Naive B cell (primary cell): ENCODE measurements around the gene INSYN2B. TPM values are rescaled to one million over a fixed set of nuclear protein-coding genes. Genes with fewer than 3 reads are reported as not detected.

Experiments
- ATAC-seq, 2 donors: fragments of 150-1000 bp; cut with Tn5 transposase; 2 replicates each; pipeline ENCODE4 v1.10.0; 2021; ENCODE audit warnings: low read depth in 2 of 2, mild to moderate bottlenecking in 2 of 2, moderate library complexity in 2 of 2
- DNase-seq: peaks from one replicate; pipeline ENCODE4 v3.0.0; 2022
- H3K27ac Mint-ChIP-seq, 6 donors: one replicate each; pipeline ENCODE4 v1.8.0; 2020 to 2022; ENCODE audit warnings: mild to moderate bottlenecking in 6 of 6, mixed read lengths in 6 of 6, moderate library complexity in 5 of 6, inconsistent platforms in 2 of 6
- H3K27me3 Mint-ChIP-seq, 3 donors: one replicate each; pipeline ENCODE4 v1.8.0; 2021 to 2022; ENCODE audit warnings: mixed read lengths in 3 of 3, mild to moderate bottlenecking in 1 of 3
- H3K36me3 Mint-ChIP-seq, 2 donors: one replicate each; pipeline ENCODE4 v1.8.0; 2020 to 2022; ENCODE audit warnings: mixed read lengths in 2 of 2, inconsistent platforms in 1 of 2, mild to moderate bottlenecking in 1 of 2
- H3K4me1 Mint-ChIP-seq, 3 donors: one replicate each; pipeline ENCODE4 v1.8.0; 2020 to 2022; ENCODE audit warnings: mixed read lengths in 3 of 3, inconsistent platforms in 1 of 3, mild to moderate bottlenecking in 1 of 3, moderate library complexity in 1 of 3
- H3K4me3 Mint-ChIP-seq, 8 donors: one replicate each; pipeline ENCODE4 v1.8.0; 2020 to 2022; ENCODE audit warnings: mild to moderate bottlenecking in 8 of 8, mixed read lengths in 8 of 8, moderate library complexity in 8 of 8, inconsistent platforms in 2 of 8
- H3K9me3 Mint-ChIP-seq, 7 donors: one replicate each; pipeline ENCODE4 v1.8.0; 2020 to 2022; ENCODE audit warnings: mixed read lengths in 7 of 7, mild to moderate bottlenecking in 5 of 7, inconsistent platforms in 2 of 7, moderate library complexity in 1 of 7
- polyA plus RNA-seq, 6 donors: library from polyadenylated mRNA; unstranded; fragments of 300-500 nt; fragmentation: Illumina TruSeq; gene quantifications; one replicate each; pipeline ENCODE4 v1.2.3, GENCODE V29; 2021; ENCODE audit warnings: low read depth in 6 of 6

Gene INSYN2B
- polyA plus RNA-seq, 6 donors from 2014 or later, result 0.32 to 0.77 (median 0.37) TPM; not detected in 3

GRCh38 chr5:169871826-169872490, 108.3 kb downstream of the INSYN2B start:
- Mint-ChIP-seq H3K27me3 (no peaks in the 10 kb centered on the region), H3K4me1 (peaks cover 2 to 23% (median 12%) of the 10 kb centered on the region in 3 donors), H3K27ac (peak overlapping the region in 2 of 6 donors; percentile 8 to 57), H3K36me3 (peaks cover 33 to 38% of the 10 kb centered on the region in 2 donors), H3K9me3 (no peaks in the 10 kb centered on the region), H3K4me3 (no peak overlapping the region)
- ATAC-seq, result no peak
- DNase-seq, result no peak

- peak overlapping the region in 1 of 6 donors; percentile 42 for H3K27ac Mint-ChIP-seq
- peaks cover 24 to 26% of the 10 kb centered on the region in 2 donors for H3K36me3 Mint-ChIP-seq
- no peak for ATAC-seq
Observed at GRCh38 chr5:169870211-169870610, 110.1 kb downstream of the INSYN2B start.

GRCh38 chr5:169869066-169869465, 111.2 kb downstream of the INSYN2B start:
- no peak for DNase-seq
- Mint-ChIP-seq H3K9me3 (no peaks in the 10 kb centered on the region), H3K4me3 (no peak overlapping the region), H3K27ac (peak overlapping the region in 2 of 6 donors; percentile 36 to 60), H3K36me3 (peaks cover 24 to 30% of the 10 kb centered on the region in 2 donors), H3K4me1 (peaks cover 2 to 15% (median 11%) of the 10 kb centered on the region in 3 donors), H3K27me3 (no peaks in the 10 kb centered on the region)
- ATAC-seq, result no peak

More at GRCh38 chr5:169870211-169870610, 110.1 kb downstream of the INSYN2B start:
- Mint-ChIP-seq H3K27me3 (no peaks in the 10 kb centered on the region), H3K4me3 (no peak overlapping the region), H3K9me3 (no peaks in the 10 kb centered on the region), H3K4me1 (peaks cover 2 to 15% (median 7%) of the 10 kb centered on the region in 3 donors)
- DNase-seq, result no peak

DNA sequence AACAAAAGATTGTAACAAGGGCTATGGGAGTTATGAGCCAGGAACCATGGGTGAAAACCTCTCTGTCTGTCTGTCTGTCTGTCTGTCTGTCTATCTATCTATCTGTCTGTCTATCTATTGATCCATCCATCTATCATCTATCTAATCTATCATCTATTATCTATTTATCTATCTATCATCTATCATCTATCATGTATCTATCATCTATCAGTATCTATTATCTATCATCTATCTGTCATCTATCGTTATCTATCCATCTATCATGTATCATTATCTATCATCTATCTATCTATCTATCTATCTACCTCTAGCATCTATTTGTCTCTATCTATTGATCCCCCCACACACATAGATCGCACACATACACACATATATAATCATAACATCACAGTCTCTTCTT, 112.9 kb downstream of the INSYN2B start:
- ATAC-seq (no peak), DNase-seq (no peak)
- peaks cover under 1 to 15% (median 11%) of the 10 kb centered on the region in 3 donors for H3K4me1 Mint-ChIP-seq
- H3K9me3 Mint-ChIP-seq, result no peaks in the 10 kb centered on the region
- H3K27me3 Mint-ChIP-seq, result no peaks in the 10 kb centered on the region
- peaks cover 24 to 30% of the 10 kb centered on the region in 2 donors for H3K36me3 Mint-ChIP-seq
- peak overlapping the region in 5 of 6 donors; percentile 4 to 64 (median 6) for H3K27ac Mint-ChIP-seq
- H3K4me3 Mint-ChIP-seq, result no peak overlapping the region

- no peak overlapping the region for H3K27ac Mint-ChIP-seq
- no peaks in the 10 kb centered on the region for H3K9me3 Mint-ChIP-seq
- H3K27me3 Mint-ChIP-seq, result no peaks in the 10 kb centered on the region
- peaks cover 4 to 17% (median 17%) of the 10 kb centered on the region in 3 donors for H3K4me1 Mint-ChIP-seq
- peaks cover 20 to 31% of the 10 kb centered on the region in 2 donors for H3K36me3 Mint-ChIP-seq
- no peak for ATAC-seq
- no peak overlapping the region for H3K4me3 Mint-ChIP-seq
- no peak for DNase-seq
Observed at GRCh38 chr5:169864483-169864882, 115.8 kb downstream of the INSYN2B start.

DNA sequence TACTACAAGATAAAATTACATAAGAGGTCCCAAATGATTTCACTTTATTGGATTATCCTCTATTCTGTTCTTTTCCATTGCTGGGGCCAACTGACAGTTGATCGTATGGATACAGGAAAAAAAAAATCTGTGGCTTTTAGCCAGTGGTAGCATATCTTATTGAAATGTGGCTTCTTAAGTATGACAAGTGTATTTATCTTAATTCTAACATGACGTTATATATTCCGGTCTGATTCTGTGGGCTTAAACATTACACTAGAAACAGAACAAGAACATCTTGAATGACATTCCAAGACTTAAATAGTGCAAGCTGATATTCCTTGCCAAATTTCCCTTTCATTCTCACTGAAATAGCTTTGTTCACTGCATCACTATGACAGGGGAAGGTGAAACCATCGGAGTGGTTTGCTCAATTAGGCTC, 117.9 kb downstream of the INSYN2B start:
- ATAC-seq (no peak), DNase-seq (no peak)
- H3K27me3 Mint-ChIP-seq, result no peaks in the 10 kb centered on the region
- H3K9me3 Mint-ChIP-seq, result no peaks in the 10 kb centered on the region
- H3K36me3 Mint-ChIP-seq, result peaks cover 6 to 12% of the 10 kb centered on the region in 2 donors
- H3K4me1 Mint-ChIP-seq, result peaks cover 12 to 17% (median 13%) of the 10 kb centered on the region in 3 donors
- H3K4me3 Mint-ChIP-seq, result no peak overlapping the region
- H3K27ac Mint-ChIP-seq, result peak overlapping the region in 2 of 6 donors; percentile 14 to 62

DNA sequence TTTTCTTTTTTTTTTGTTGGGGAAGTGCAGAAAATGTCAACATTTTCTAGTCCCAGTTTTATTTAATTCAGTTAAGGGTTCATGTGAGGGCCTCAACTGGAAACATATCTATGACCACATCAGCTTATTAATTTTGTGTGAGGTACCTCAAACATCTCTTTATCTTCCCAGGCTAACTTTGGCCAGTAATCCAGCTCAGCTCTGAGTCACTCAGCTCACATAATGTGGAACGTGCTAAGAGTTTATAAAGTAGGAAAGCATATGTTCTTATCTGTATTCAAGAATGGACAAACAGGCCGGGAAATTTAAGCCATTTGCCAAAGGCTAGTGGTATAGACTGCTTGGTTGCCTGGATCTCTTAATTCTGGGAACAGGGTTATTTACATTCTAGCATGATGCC, 118.4 kb downstream of the INSYN2B start:
- Mint-ChIP-seq H3K36me3 (peaks cover 8 to 10% of the 10 kb centered on the region in 2 donors), H3K4me3 (no peak overlapping the region), H3K27me3 (no peaks in the 10 kb centered on the region), H3K9me3 (no peaks in the 10 kb centered on the region), H3K27ac (no peak overlapping the region), H3K4me1 (peaks cover 11 to 17% (median 12%) of the 10 kb centered on the region in 3 donors)
- no peak for ATAC-seq
- no peak for DNase-seq

DNA sequence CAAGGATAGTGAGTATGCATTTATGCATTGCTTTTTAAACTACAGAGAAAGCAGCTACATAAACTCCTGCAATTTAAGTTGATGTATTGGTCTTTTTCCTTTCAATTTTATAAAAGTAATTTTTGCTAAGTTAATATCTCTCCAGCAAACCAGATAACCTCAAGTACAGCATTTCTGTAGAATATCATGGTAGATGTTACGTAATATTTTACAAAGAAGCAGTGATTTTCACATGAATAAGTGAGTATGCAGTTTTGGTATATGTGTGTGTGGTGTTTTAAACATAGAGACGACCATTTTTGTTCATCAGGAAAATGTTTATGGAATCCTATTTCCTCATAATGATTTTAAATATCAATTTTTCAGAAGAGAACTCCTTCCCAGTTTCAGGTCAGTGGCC, 118.9 kb downstream of the INSYN2B start:
- no peak overlapping the region for H3K4me3 Mint-ChIP-seq
- no peaks in the 10 kb centered on the region for H3K27me3 Mint-ChIP-seq
- peaks cover 8 to 11% of the 10 kb centered on the region in 2 donors for H3K36me3 Mint-ChIP-seq
- H3K9me3 Mint-ChIP-seq, result no peaks in the 10 kb centered on the region
- DNase-seq, result no peak
- H3K27ac Mint-ChIP-seq, result no peak overlapping the region
- H3K4me1 Mint-ChIP-seq, result peaks cover 11 to 17% (median 12%) of the 10 kb centered on the region in 3 donors
- ATAC-seq, result no peak

DNA sequence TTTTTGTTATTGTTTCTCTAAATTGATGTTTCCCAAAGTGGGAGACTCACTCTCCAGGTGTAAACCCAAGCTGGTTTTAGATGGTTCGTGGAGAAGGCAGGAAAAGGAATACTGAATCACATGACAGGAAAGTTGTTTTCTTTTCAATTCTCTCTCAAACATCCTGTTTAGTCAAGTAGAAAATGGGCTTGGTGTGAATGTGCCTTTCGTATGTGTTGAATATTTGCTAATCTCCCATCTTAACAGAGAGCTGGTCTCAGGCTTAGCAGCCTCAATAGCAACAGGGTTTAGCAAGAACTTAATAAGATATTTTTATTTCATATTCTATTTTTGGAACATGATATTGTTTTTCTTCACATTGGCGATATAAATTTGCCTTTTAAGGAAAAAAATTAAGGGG, 119.7 kb downstream of the INSYN2B start:
- Mint-ChIP-seq H3K4me1 (peaks cover 13 to 16% (median 15%) of the 10 kb centered on the region in 3 donors), H3K27me3 (no peaks in the 10 kb centered on the region), H3K9me3 (no peaks in the 10 kb centered on the region), H3K27ac (peak overlapping the region in 1 of 6 donors; percentile 58), H3K4me3 (no peak overlapping the region), H3K36me3 (peaks cover 8 to 11% of the 10 kb centered on the region in 2 donors)
- DNase-seq (no peak), ATAC-seq (no peak)

- Mint-ChIP-seq H3K36me3 (peaks cover 23 to 26% of the 10 kb centered on the region in 2 donors), H3K27me3 (no peaks in the 10 kb centered on the region), H3K27ac (no peak overlapping the region), H3K9me3 (peaks cover 0 to 11% (median under 1%) of the 10 kb centered on the region in 7 donors), H3K4me3 (no peak overlapping the region), H3K4me1 (peaks cover 17 to 18% (median 18%) of the 10 kb centered on the region in 3 donors)
- DNase-seq, result no peak
- ATAC-seq, result no peak
Observed at GRCh38 chr5:169856571-169856970, 123.7 kb downstream of the INSYN2B start.

GRCh38 chr5:169851321-169851850, 128.9 kb downstream of the INSYN2B start:
- Mint-ChIP-seq H3K4me3 (no peak overlapping the region), H3K4me1 (peaks cover 7 to 19% (median 10%) of the 10 kb centered on the region in 3 donors), H3K27ac (peak overlapping the region in 1 of 6 donors; percentile 33), H3K9me3 (peaks cover 5 to 36% (median 18%) of the 10 kb centered on the region in 7 donors), H3K27me3 (no peaks in the 10 kb centered on the region), H3K36me3 (peaks cover 50 to 67% of the 10 kb centered on the region in 2 donors)
- no peak for DNase-seq
- ATAC-seq, result no peak

- peaks cover 52 to 70% of the 10 kb centered on the region in 2 donors for H3K36me3 Mint-ChIP-seq
- H3K27me3 Mint-ChIP-seq, result no peaks in the 10 kb centered on the region
- H3K27ac Mint-ChIP-seq, result peak overlapping the region in 2 of 6 donors; percentile 0 to 29
- DNase-seq (no peak), ATAC-seq (no peak)
- peak overlapping the region in 1 of 8 donors; percentile 3 for H3K4me3 Mint-ChIP-seq
- peaks cover 5 to 36% (median 18%) of the 10 kb centered on the region in 7 donors for H3K9me3 Mint-ChIP-seq
- H3K4me1 Mint-ChIP-seq, result peaks cover 5 to 18% (median 6%) of the 10 kb centered on the region in 3 donors
Observed at GRCh38 chr5:169850409-169850808, 129.9 kb downstream of the INSYN2B start.

GRCh38 chr5:169848792-169849191, 131.5 kb downstream of the INSYN2B start:
- no peak overlapping the region for H3K4me3 Mint-ChIP-seq
- H3K9me3 Mint-ChIP-seq, result peaks cover 5 to 34% (median 18%) of the 10 kb centered on the region in 7 donors
- no peaks in the 10 kb centered on the region for H3K27me3 Mint-ChIP-seq
- H3K27ac Mint-ChIP-seq, result no peak overlapping the region
- DNase-seq (no peak), ATAC-seq (no peak)
- H3K4me1 Mint-ChIP-seq, result peaks cover 5 to 21% (median 11%) of the 10 kb centered on the region in 3 donors
- peaks cover 64 to 85% of the 10 kb centered on the region in 2 donors for H3K36me3 Mint-ChIP-seq

DNA sequence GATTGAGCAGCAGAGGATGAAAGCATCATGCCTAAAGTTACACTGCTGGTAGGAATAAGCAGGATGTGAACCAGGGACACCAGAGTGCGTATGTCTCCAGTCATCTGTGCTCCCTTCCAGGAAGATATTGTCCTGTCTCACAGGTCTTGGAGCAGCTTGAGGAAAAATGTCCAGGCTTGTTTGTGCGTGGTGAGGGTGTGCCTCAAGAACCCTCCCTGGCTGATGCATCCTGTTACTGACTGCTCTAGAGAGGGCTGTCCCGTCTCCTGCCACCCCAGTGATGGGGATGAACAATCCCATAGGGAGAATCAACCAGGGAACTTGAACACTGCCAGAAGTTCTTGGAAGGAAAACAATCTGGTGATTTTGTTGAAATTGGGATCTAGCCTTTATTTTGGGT, 132.0 kb downstream of the INSYN2B start:
- Mint-ChIP-seq H3K9me3 (peaks cover 5 to 34% (median 18%) of the 10 kb centered on the region in 7 donors), H3K4me1 (peaks cover 3 to 21% (median 11%) of the 10 kb centered on the region in 3 donors), H3K4me3 (no peak overlapping the region), H3K27ac (peak overlapping the region in 1 of 6 donors; percentile 45), H3K36me3 (peaks cover 63 to 86% of the 10 kb centered on the region in 2 donors), H3K27me3 (no peaks in the 10 kb centered on the region)
- ATAC-seq, result no peak
- no peak for DNase-seq
